Skin of body (tissue), 2 donors: ENCODE results near the gene PRKN. TPM values are rescaled to one million over a fixed set of nuclear protein-coding genes. Genes with fewer than 3 reads are reported as not detected.
"Not testable (repeated sequence)": the region's sequence is repeated elsewhere in the genome, so short reads cannot be mapped to it uniquely, and the experiment has no call there.

Experiments used
- DNase-seq: peaks from one replicate; lab custom pipeline; 2025; lab: John Stamatoyannopoulos, UW
- total RNA-seq: library from RNA; depleted of rRNA; stranded (reverse); fragments of >200 nt; gene quantifications from one replicate; pipeline ENCODE4 v1.2.3, GENCODE V29; 2014

The PRKN gene
- total RNA-seq, 1 donor from 2014 or later = 5.2 TPM

DNA sequence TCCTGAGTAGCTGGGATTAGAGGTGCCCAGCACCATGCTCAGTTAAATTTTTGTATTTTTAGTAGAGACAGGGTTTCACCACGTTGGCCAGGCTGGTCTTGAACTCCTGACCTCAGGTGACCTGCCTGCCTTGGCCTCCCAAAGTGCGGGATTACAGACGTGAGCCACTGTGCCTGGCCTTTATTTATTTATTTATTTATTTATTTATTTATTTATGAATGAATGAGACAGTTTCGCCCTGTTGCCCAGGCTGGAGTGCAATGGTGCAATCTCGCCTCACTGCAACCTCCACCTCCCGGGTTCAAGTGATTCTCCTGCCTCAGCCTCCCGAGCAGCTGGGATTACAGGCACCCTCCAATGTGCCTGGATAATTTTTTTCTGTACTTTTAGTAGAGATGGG, 48.7 kb downstream of the PRKN start:
- not testable (repeated sequence) for DNase-seq

DNA sequence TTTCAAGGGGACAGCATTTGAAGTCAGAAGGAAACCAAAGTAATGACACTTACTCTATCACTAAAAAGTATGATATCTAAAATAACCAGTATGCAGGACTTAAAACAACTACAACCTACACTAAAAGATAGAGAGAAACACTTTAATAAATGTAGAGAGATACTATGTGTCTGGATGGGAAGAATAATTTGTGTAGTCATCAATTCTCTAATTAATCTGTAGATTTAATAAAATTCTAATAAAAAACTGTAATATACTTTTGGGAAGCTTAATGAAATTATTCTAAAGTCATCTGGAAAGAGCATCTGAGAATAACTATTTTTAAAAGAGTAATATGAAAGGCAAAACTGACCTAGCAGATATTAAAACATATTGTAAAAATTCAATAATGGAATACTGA, 52.1 kb downstream of the PRKN start:
- no peak for DNase-seq

DNA sequence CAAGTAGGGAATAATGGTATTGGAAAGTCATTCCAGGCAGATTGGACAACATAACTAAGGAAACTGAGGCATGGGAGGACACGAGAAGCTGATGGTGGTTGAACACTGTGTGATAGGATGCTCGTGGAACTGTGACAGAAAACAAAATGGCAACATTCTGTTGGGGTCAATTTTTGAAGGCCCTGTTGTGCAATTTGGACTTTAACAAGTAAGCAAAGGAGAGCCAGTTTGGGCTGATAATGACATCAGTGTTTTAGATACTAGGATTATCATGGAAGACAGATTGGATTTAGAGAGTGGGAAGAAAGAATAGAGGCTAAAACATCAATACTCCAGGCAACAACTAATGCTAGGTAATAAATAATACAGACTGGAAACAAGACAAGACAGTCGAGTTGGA, 53.1 kb downstream of the PRKN start:
- no peak for DNase-seq

DNA sequence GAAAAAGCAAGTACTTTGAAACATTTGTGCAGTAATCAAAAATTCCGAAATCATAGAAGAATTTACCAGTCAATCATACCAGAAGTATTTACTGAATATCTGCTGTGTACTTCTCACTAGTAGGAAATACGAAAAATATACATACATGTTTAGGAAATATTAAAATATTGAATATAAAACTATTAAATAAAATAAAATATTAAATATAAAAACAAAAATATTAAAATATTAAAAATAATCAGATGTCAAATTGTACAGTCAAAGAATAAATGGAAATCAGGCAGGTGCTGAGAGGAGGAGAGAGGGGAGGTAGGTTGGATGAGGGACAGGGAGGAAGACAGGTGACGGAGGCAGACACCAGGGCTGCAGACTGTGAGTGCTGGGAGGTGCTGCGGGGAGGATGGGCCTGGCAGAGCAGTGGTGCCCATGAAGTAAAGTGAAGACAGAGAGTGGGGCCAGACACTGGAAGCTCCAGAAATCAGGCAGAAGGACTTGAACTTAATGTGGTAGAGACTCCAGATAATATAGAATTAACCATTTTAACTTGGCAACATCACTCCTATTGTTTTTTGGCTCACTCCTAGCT, 55.9 kb downstream of the PRKN start:
- DNase-seq = no peak

DNA sequence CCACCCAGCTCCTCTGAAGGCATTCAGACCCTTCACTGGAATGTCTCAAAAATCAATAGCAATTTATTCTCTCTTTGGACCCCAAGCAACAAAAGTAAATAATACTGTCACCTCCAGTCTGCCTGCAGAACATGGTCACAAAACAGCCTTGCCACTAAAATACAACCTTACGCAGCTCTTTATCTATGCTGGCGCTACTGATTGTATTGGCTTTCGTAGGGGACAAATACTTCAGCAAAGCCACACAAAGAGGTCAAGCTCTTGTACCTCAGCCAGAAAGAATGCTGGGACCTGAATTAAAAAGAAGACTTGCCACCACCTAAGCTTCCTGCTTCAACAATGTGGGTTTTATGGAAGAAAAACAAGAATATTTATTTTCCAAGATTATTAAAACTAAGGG, 57.2 kb downstream of the PRKN start:
- no peak for DNase-seq

DNA sequence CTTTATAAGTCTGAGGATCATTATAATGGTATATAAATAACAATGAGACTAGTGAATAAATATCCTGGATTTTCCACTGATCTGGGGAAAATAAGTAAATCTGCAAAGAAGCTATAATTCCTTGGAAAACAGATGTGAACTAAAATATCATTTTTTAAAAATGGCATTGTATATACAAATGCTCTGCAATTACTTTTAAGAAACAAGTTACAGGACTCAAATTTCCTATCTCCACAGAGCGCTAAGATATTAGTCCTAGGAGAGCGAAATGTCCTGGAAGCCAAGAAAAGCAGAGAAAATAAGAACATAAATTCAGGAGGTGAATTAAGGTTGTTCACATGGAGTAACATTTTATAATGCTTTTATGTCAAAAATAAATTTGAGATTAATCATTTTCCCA, 61.3 kb downstream of the PRKN start:
- no peak for DNase-seq

DNA sequence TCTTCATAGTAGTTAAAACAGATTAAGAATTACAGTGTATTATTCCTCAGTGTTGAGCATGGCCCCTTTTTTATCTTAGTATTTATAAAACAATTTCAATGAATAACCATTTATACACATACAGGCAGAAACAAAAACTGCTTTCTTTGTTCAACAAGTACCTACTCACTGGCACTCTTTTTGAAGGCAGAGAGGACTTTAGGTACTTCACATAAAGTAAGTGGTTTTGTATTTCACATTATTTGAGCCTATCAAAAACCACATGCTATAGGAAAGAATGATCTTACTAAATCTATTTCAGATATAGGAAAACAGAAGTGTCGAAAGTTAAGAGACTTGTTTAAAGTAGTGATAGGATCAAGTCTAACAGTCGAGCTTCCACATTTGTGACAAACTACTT, 73.8 kb downstream of the PRKN start:
- DNase-seq = no peak

DNA sequence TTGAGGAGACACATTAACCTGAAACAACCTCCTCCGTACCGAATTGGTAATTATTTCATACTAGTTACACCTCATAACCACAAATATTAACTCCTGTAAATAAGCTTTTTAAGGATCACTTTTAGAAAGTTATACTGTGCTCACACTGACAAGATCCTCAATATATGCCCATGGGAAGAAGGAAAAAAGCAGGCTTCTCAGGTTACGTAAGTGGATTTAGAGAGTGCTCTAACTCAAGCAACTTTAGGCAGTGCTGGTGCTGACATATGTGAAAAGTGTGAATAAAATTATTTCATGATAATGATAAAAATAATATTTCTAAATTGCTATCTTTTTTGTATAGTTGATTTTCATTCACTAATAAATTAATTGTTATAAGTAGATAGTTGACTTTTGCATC, 76.1 kb downstream of the PRKN start:
- no peak for DNase-seq

DNA sequence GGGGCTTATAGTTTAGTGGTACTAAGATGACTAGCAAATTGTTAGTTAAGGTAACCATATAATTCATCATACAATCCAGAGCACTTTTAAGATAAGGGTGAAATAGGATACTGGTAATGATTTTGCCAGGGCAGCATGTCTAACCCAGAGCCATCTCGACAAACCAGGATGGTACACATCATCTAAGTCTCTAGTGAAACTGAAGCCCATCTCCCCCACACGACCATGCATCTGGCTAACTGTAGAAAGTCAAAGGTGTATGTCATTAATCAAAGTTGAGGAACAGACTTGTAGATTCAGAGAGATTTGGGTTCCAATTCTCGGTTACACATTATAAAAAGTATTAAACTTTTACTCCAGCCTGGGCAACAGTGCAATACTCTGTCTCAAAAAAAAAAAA, 78.3 kb downstream of the PRKN start:
- no peak for DNase-seq

DNA sequence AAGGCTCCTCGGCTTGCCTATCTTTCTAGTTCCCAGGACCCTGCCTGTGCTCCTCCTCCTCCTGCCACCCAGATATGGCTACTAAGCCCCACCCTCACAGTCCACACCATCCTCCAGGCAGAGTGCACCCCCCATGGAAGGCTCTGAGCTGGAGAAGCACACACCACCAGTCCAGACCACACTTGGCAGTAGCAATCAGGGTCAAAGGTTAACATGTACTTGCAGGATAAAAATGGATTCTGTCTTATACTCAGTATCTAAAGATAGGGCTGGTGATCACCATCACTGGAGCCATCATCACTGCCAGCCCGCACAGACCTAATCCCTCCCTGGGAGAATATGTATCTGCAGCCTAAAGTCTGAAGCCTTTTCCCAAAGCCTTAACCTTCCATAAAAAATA, 83.4 kb downstream of the PRKN start:
- DNase-seq = no peak

DNA sequence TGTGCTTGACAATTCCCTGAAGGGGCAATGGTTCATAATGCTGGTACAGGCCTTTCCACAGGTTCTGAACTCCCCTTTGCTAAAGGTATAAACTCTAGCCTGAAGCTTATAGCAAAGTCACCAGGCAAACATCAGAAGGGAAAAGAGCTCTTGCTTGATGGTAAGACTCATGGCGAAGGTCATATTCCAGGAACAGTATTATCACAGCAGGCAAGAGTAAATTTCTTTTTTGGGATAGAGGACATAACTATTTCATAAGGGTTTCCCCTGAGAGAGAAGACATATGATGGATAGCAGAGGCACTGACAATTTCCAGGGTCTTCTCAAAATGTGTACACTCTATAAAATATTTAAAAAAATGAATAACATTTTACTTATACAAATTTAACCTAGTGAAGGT, 86.8 kb downstream of the PRKN start:
- no peak for DNase-seq

DNA sequence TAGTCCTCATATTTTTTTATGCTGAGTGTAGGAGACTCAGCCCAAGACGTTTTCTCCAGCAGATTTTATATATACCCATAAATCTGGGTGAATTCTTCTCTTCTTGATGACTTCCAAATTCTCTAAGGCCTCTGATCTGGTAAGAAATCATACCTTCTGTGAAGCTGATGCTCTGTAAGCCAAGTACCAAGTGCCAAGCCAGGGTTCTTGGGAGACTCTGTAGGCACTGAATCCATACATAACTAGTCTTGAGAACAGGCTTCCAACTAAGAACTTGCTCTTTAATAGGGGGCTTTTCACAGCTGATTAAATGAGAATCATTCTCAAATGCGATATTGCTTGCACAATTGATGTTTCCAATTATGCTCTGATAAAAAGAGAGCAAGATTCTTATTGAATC, 87.6 kb downstream of the PRKN start:
- DNase-seq = no peak

DNA sequence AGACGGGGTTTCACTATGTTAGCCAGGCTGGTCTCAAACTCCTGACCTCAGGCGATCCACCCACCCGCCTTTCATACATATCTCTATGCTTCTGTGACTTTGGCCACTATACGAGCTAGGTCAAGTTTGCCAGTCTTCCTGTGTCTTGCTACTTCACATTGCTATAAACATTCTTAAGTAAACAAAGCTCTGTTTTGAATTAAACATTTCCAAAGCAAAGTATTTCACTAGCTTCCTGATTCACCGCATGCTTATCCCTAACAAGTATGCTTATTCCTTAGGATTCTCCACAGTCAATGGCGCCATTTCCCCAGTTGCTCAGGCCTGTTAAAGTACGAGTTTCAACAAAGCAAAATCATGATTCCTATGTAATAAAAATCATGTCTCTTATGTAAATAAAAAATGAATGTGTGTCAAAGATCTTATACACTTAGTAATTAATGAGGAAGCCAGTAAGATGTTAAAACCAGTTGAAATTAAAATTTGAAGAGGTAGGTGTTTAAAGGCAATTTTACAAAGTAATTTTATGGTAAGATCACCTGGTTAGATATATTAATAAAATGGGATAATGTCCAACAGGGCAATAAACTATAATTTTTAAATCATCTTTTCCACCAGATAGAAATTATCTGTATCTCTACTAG, 88.5 kb downstream of the PRKN start:
- no peak for DNase-seq

DNA sequence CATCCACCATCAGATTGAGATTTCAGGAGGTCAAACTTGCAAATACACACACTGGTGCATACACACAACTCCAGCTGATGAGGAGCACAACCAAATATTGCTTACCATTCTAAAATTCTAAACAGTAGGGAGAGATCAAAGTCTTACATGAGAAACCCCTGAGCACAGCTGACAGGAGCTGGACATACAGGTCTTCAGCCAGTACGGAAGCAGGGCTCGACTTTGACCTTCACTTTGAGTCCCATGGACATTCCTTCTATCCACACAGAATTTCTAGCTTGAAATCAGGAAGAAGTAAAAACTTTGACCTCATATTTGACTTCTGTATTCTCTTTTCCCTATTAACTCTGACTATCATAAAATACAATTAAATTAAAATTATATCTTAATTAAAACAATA, 90.2 kb downstream of the PRKN start:
- DNase-seq = no peak

DNA sequence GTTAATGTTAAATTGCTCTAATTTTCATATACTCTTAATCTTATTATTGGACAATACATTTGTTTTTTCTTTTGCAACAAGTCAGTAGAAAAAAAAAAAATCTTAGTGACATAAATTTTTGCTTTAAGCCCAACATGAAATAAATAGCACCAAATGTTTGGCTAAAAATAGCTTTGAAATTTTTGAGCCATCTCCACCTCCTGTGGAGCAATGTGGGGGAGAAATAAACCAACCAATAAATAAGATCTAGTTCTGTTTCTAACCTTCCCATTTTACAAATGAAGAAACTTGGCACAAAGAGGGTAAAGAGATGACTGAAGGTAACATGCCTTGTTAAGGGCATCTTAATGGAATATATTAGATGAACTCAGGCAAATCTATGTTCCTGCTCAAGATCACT, 91.4 kb downstream of the PRKN start:
- no peak for DNase-seq

DNA sequence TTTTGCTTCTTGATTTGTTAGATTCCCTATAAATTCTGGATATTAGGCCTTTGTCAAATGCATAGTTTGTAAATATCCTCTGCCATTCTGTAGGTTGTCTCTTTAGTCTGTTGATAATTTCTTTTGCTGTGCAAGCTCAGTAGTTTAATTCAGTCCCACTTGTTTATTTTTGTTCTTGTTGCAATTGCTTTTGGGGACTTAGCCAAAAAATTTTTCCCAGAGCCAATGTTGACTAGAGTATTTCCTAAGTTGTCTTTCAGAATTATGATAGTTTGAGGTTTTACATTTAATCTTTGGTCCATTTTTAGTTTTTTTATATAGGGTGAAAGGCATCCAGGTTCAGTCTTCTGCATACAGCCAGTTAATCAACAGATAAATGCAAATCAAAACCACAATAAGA, 96.0 kb downstream of the PRKN start:
- no peak for DNase-seq

DNA sequence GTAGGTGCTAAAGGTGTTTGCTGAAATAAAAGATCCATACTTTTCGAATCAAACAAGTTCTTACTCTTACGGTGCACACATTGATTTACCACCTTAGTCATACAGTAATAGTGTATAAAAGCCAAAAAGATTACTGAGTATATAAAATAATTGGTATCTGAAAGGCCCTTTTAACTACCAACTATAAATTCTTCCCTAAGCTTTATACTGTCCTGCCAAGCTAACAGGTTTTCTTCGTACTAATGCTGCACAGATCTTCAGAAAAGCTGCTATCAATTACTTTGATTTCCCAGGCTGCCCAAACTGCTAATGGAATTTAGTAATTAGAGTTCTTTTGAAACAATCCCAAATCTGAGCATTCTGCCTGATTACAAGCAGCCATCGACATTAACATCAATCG, 97.5 kb downstream of the PRKN start:
- DNase-seq = no peak

DNA sequence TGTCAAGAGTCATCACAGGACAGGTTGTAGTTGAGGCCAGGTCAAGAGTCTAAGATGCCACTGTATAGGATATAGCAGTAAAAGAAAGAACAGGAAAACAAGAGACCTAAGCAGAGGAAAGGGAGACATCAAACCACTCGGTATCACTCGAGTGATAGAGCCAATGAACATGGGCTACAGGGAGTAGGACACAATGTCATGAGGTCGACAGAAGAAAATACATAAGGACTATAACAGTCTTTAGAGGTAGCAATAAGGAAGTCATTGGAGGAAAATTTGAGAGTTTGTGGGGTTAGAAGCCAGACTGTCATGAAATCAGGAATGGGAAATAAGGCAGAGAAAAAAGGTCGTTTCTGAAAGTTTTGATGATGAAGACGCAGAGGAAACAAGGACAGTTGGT, 99.7 kb downstream of the PRKN start:
- no peak for DNase-seq

DNA sequence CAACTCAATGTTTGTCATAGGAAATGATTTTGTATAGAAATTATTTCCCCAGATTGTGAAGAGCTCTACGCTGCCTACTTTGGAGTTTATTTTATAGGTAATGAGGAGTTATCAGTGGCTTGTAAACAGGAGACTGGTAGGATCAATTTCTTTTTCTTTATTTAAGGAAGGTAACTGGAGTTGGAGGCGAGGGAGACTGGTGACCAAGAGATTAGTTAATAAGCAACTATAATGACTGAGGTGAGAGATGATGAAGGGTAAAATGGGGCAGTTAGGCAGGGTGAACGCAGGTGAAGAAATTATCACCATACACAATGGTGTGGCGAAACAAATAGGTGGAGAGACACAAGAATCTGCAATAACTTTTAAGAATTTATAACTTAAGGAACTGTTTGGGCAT, 100.2 kb downstream of the PRKN start:
- DNase-seq = no peak

DNA sequence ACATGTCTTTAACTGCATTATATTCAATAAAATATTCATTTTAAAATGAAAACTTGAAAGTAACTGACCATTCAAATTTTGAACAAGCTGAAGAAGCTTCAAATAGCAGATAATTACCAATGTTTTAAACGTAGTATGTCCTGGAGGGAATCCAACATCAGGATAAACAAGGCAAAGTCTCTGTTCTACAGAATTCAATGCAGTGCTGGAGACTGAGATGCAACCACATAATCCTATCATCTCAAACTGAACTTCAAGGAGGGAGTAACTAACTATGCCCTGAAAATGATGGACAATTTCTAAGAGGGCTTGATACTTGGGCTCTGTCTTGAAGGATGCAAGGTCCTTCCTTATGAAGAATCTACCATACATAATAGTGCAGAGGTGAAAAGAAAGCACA, 100.7 kb downstream of the PRKN start:
- DNase-seq = no peak

DNA sequence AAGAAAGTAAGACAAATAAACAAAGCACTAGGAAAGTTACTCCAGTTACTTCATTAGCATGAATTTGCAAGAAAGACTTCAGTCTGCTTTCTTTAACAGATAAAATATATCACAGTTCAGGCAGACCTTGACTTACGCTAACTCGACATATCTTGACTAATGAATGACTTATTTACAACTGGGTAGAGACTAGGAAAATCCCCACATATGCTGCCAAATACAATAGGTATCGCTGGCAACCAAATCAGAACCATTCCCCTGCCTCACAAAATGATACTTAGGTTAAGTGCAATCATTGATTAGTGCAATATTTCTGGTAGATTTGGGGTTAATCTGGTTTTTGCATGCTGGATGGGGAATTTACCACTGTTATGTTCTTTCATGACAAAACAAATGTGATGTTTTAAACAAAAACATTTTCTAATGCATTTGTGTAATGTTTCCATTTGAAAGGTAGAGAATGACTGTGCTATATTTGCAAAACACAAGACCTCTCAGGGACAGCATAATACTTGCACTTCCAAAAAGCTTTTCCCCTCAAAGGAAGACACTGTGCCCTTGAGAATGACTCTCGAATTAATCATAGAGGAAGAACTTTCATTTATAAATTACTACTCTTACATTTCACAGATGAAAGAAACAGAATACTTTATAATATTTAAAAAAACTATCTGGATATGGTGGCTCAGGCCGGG, 101.6 kb downstream of the PRKN start:
- DNase-seq = no peak

DNA sequence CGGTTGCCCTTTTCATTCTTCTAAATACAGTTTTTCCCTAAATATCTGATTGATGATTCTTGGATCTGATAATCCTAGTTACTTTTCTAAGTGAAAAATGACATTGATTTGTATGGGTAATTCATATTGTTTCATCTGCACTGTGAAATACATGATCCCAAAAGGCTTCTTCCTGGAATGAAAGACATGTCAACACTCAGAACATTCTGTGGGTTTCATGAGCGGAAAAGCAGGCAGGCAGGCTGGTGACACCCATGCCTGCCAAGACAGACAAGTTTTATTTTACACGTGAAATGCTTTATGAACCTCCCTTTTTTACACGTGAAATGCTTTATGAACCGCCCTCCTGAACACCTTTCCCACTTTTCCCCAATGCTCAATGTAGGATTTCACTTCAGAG, 105.0 kb downstream of the PRKN start:
- DNase-seq = no peak

DNA sequence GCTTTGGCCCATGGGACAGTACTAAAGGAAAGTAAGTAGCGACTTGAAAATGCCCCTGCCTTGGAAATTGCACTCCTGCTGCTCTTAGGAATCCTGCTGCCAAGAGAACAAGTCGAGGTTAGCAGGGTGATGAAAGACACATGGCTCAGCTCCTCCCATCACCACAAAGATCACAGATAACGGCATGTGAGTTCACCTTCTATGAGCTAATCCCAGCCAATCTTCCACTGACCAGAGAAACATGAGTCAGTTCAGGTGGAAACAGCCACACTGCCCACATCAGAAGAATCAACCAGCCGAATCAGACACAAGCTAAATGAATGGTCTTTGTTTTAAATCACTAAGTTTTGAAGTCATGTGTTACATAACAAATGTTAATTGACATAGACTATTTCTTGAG, 106.3 kb downstream of the PRKN start:
- DNase-seq = no peak
